Adipocyte (in vitro differentiated cells): ENCODE results near the gene OOEP.

Source experiments
- DNase-seq: peaks from one replicate; pipeline ENCODE4 v3.0.0-alpha.2; 2015; ENCODE audit warnings: low read depth
- H3K27me3 ChIP-seq: replicated peaks from 2 replicates; pipeline ENCODE4 v1.7.0; 2013; ENCODE audit warnings: mild to moderate bottlenecking, low read length, moderate library complexity; ENCODE audit not compliant: control insufficient read depth, insufficient read depth
- H3K36me3 ChIP-seq: 2 replicates; pipeline ENCODE4 v1.7.0; 2013; ENCODE audit warnings: low read length, mild to moderate bottlenecking, moderate library complexity; ENCODE audit not compliant: control insufficient read depth, insufficient read depth, severe bottlenecking
- H3K4me1 ChIP-seq: 2 replicates; pipeline ENCODE4 v1.7.0; 2013; ENCODE audit warnings: mild to moderate bottlenecking, low read length, moderate library complexity; ENCODE audit not compliant: control insufficient read depth, insufficient read depth
- H3K4me3 ChIP-seq: 2 replicates; pipeline ENCODE4 v1.7.0; 2013; ENCODE audit warnings: mild to moderate bottlenecking, low read length, moderate library complexity
- H3K9ac ChIP-seq: 2 replicates; pipeline ENCODE4 v1.7.0; 2013; ENCODE audit warnings: mild to moderate bottlenecking, low read length, moderate library complexity
- H3K9me3 ChIP-seq: 2 replicates; pipeline ENCODE4 v1.7.0; 2013; ENCODE audit warnings: mild to moderate bottlenecking, low read length, moderate library complexity; ENCODE audit not compliant: control insufficient read depth

Gene OOEP

DNA sequence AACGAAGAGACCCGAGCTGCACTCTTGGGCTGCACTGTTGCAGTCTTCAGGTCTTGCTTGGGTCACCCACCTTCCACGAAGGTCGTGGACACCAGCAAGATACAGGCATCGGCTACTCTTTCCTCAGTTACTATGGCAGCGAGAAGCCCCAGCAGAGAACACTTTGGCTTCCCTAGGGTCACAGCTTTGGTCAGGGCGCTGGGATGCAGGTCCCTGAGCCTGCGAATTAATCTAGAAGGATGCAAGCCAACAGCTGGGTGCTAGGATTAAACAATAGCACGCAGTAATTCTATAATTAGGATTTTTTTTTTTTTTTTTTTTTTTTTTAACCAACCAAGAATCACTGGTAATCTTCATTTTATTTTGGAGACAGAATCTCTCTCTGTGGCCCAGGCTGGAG is 5.1 kb downstream of the OOEP start:
- Histone ChIP-seq H3K27me3 (no peaks in the 10 kb centered on the region), H3K4me1 (no peaks in the 10 kb centered on the region)
- no peak for DNase-seq

GRCh38 chr6:73364121-73364520 is 5.6 kb downstream of the OOEP start:
- no peak for DNase-seq

More for the DNA sequence above, 5.1 kb downstream of the OOEP start:
- H3K36me3 ChIP-seq, result no peaks in the 10 kb centered on the region
- H3K9me3 ChIP-seq, result no peaks in the 10 kb centered on the region
- no peak overlapping the region for H3K9ac ChIP-seq
- H3K4me3 ChIP-seq, result no peak overlapping the region

DNA sequence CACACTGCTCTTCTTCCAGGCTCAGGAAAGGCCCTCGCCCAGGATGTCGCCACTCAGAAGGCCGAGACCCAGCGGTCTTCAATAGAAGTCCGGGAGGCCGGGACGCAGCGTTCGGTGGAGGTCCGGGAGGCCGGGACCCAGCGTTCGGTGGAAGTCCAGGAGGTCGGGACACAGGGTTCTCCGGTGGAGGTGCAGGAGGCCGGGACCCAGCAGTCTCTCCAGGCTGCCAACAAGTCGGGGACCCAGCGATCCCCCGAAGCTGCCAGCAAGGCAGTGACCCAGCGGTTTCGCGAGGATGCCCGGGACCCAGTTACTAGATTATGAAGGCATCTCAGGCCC is 6.2 kb downstream of the OOEP start:
- Histone ChIP-seq H3K9ac (no peak overlapping the region), H3K27me3 (no peaks in the 10 kb centered on the region), H3K9me3 (no peaks in the 10 kb centered on the region), H3K4me3 (no peak overlapping the region), H3K4me1 (no peaks in the 10 kb centered on the region), H3K36me3 (no peaks in the 10 kb centered on the region)
- no peak for DNase-seq

More at GRCh38 chr6:73364121-73364520, 5.6 kb downstream of the OOEP start:
- no peaks in the 10 kb centered on the region for H3K9me3 ChIP-seq
- no peak overlapping the region for H3K9ac ChIP-seq
- no peaks in the 10 kb centered on the region for H3K4me1 ChIP-seq
- H3K4me3 ChIP-seq, result no peak overlapping the region
- no peaks in the 10 kb centered on the region for H3K36me3 ChIP-seq
- H3K27me3 ChIP-seq, result no peaks in the 10 kb centered on the region

DNA sequence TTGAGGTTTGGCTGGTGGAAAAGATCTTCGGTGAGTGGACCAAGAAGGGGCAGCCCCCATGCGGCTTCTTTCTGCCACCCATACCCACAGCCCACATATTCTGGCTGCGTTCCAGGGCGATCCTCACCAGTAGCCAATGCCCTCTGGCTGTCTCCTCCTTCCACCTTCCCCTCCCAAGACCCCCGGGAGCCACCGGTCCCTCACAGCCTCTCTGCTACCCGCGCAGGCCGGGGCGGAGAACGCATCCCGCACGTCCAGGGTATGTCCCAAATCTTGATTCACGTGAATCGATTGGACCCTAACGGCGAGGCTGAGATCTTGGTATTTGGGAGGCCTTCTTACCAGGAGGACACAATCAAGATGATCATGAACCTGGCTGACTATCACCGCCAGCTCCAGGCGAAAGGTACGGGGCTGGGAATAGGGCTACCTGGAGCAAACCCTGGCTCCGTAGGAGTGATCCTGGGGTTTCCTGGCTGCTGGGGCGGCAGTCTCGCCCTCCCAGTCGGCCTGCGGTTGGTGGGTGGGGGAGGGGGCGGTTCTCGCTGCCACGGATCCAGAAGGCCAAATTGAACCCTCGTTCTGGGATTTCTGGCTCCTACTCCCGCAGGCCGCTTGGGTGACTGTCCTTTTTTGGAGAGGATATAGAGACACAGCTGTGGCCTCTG is 6.7 kb downstream of the OOEP start:
- Histone ChIP-seq H3K36me3 (no peaks in the 10 kb centered on the region), H3K27me3 (no peaks in the 10 kb centered on the region)
- DNase-seq, result no peak

DNA sequence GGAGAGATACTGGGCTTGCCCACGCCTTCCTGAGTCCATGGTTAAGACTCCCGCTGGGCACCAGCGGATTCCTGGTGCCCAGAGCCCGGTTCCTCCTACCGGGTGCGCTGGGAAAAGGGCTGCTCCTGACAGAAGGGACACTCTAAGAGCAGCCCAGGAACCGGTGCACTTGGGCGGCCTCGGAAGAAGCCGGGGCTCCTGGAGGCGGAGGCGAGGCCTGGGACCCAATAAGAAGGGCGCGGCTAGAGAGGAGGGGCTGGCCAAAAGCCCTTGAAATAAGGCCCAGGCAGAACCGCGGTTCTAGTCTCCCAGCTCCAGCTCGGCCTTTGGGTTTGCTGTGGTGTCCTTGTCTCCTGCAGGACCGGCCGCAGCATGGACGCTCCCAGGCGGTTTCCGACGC is 7.3 kb downstream of the OOEP start, which contains the start of gene KHDC3L:
TSS of gene KHDC3L (plus strand) at position 301 of the 400 bp plus-strand sequence. CDS start at position 373, 72 bp downstream.
- DNase-seq, result no peak
- Histone ChIP-seq H3K9me3 (no peaks in the 10 kb centered on the region), H3K36me3 (no peaks in the 10 kb centered on the region), H3K4me1 (no peaks in the 10 kb centered on the region), H3K4me3 (no peak within 1 kb of the TSS), H3K9ac (no peak within 1 kb of the TSS), H3K27me3 (no peaks in the 10 kb centered on the region)

More for the DNA sequence above, 6.7 kb downstream of the OOEP start:
- Histone ChIP-seq H3K4me3 (no peak overlapping the region), H3K9ac (no peak overlapping the region), H3K4me1 (no peaks in the 10 kb centered on the region), H3K9me3 (no peaks in the 10 kb centered on the region)

DNA sequence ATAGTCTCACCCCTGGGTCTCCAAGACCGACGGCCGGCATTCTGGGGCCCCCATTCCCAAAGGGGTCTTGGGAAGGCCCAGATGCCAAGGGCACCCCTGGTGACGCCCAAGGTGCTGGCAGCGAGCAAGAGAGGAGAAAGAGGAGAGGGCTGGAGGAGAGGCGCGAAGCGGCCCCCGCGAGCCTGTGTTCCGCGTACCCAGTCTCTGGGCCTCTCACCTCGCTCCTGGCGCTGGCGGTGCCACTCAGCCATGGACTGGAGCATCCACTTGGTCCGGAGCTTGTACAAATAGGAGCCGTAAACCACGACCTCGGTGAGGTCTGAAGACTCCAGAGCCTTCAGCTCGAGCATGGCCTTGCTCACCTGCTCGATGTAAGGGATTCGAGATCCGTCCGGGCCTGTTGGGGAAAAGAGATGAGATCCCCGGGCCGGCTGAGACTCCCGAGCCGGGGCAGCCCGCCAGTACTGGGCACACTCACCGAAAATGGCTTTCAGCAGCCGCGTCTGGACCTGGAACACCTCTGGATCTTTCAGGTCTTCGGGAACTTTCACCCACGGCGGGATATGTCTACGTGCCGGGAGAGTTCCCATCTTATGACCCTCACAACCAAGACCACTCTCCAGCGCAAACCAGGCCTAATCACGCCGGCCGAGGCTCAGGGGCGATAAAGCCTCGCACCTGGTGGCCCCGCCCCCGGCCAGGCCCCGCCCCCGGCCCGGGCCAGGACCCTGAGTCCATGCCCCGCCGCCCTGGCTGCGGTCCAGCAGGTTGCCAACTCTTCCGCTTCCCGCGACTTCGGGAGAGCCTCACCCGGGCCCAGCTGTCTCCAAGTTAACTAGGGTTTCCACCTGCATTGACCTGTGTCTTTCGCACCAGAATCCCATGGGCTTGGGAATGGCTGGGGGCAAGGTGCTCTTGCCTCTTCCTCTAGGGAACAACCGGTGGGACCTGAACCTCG is 15.8 kb downstream of the OOEP start, which contains the start of gene DPPA5:
TSS of gene DPPA5 (minus strand) at position 641 of the 958 bp plus-strand sequence. CDS start at position 590, 51 bp downstream.
- H3K9ac ChIP-seq, result no peak within 1 kb of the TSS
- no peaks in the 10 kb centered on the region for H3K4me1 ChIP-seq
- H3K4me3 ChIP-seq, result no peak within 1 kb of the TSS
- no peaks in the 10 kb centered on the region for H3K36me3 ChIP-seq
- no peak for DNase-seq
- peaks cover 29% of the 10 kb centered on the region for H3K27me3 ChIP-seq
- H3K9me3 ChIP-seq, result no peaks in the 10 kb centered on the region

- no peak for DNase-seq
Measured at GRCh38 chr6:73349311-73349710, 20.4 kb downstream of the OOEP start.

GRCh38 chr6:73348550-73349204 is 21.0 kb downstream of the OOEP start:
- H3K9me3 ChIP-seq, result no peaks in the 10 kb centered on the region
- no peak overlapping the region for H3K9ac ChIP-seq
- H3K4me3 ChIP-seq, result no peak overlapping the region
- no peak for DNase-seq
- no peaks in the 10 kb centered on the region for H3K36me3 ChIP-seq
- peaks cover 36% of the 10 kb centered on the region for H3K27me3 ChIP-seq
- no peaks in the 10 kb centered on the region for H3K4me1 ChIP-seq

More at GRCh38 chr6:73349311-73349710, 20.4 kb downstream of the OOEP start:
- peaks cover 36% of the 10 kb centered on the region for H3K27me3 ChIP-seq
- no peak overlapping the region for H3K4me3 ChIP-seq
- H3K9me3 ChIP-seq, result no peaks in the 10 kb centered on the region
- no peaks in the 10 kb centered on the region for H3K36me3 ChIP-seq
- no peak overlapping the region for H3K9ac ChIP-seq
- H3K4me1 ChIP-seq, result no peaks in the 10 kb centered on the region

- H3K9me3 ChIP-seq, result no peaks in the 10 kb centered on the region
- H3K27me3 ChIP-seq, result peaks cover 6% of the 10 kb centered on the region
- no peak for DNase-seq
- H3K4me3 ChIP-seq, result no peak overlapping the region
- H3K4me1 ChIP-seq, result no peaks in the 10 kb centered on the region
- no peaks in the 10 kb centered on the region for H3K36me3 ChIP-seq
- H3K9ac ChIP-seq, result no peak overlapping the region
Measured at GRCh38 chr6:73343164-73343563, 26.5 kb downstream of the OOEP start.

DNA sequence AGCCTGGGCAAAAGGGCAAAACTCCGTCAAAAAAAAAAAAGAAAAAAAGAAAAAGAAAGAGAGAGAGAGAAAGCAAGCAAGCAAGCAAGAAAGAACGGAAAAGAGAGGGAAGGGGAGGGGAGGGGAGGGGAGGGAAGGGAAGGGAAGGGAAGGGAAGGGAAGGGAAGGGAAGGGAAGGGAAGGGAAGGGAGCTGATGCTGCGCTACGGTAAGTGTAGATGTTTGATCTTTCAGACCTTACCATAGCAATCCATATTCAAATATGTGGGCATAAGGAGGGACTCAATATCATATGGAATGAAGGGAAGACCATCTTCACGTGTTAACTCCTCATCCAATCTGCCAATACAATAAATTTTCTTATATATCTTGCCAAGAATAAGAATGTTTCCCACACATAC is 27.5 kb downstream of the OOEP start:
- H3K27me3 ChIP-seq, result peaks cover under 1% of the 10 kb centered on the region
- no peaks in the 10 kb centered on the region for H3K9me3 ChIP-seq
- DNase-seq, result no peak
- no peak overlapping the region for H3K4me3 ChIP-seq
- no peaks in the 10 kb centered on the region for H3K4me1 ChIP-seq
- H3K36me3 ChIP-seq, result no peaks in the 10 kb centered on the region
- no peak overlapping the region for H3K9ac ChIP-seq

DNA sequence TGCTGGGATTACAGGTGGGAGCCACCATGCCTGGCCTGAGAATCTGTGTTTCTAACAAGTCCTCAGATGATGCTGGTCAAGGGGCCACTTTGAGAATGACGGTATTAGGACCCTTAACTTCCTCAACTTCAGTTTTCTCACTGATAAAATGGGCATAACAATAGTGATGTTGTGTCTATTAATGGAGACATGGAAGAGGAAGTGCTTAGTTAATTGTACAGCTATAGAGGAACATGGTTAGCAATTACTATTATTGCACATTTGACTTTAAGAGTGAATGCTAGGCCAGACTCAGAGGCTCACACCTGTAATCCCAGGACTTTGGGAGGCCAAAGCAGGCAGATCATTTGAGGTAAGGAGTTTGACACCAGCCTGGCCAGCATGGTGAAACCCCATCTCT is 28.4 kb downstream of the OOEP start:
- Histone ChIP-seq H3K36me3 (no peaks in the 10 kb centered on the region), H3K9ac (no peak overlapping the region), H3K4me3 (no peak overlapping the region), H3K4me1 (no peaks in the 10 kb centered on the region), H3K27me3 (no peaks in the 10 kb centered on the region), H3K9me3 (no peaks in the 10 kb centered on the region)
- DNase-seq, result no peak
